ENCODE results near the gene PDK2.
A peak's percentile ranks its signal among the peaks of the same experiment; 100 is the strongest.

PDK2 gene

DNA sequence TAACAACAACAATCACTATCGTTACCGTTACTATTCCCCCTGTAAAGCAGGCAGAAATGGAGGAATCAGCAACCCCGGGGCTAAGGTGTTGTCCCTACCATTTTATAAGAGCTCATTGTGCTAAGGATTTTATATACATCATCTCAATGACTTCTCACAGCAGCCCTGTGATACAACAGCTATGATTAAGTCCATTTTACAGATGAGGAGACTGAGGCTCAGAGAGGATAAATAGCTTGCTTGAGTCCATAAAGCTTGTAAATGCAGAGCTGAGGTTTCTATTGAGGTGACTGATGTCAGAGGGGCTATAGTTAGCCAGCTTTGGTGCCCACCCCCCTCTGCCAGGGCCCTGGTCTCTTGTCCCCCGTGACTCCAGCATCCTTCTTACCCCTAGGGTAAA, 16.7 kb upstream of the PDK2 start:
- DNase-seq (ENCODE audit: low spot score) = no peak

DNA sequence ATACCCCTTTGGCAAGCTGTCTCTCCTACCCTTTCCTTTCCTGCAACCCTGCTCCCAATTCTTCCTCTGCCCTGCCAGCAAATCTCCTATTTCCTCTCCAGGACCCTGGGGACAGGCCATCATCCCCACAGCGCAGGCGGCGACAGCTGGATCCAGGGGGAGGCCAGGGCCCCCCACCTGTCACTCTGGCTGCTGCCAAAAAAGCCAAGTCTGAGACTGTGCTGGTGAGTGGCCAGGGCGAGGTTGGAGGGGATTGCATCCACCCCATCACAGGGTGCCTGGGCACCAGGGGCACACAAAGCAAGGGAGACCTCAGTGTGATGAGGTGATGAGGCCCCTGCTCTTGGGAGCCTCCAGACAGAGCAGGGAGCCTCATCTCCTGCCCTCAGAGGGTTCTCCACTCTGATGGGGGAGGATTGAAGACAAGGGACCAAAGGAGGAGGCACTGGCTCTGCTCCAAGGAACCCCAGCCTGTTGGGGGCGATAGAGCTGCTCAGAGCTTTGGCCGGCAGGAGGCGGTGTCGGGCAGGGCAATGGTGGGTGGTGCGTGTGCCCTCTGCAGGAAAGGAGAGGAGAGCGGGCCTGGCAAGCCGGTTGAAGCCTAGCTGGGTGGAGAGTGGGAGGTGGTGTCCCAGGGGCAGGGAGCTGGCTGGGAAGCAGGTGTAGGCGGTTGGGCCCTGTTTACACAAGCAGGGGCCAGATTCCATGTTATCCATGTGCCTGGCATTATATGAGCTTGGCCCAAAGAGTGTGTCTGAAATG, 15.6 kb upstream of the PDK2 start:
- no peak for DNase-seq (ENCODE audit: low spot score)

DNA sequence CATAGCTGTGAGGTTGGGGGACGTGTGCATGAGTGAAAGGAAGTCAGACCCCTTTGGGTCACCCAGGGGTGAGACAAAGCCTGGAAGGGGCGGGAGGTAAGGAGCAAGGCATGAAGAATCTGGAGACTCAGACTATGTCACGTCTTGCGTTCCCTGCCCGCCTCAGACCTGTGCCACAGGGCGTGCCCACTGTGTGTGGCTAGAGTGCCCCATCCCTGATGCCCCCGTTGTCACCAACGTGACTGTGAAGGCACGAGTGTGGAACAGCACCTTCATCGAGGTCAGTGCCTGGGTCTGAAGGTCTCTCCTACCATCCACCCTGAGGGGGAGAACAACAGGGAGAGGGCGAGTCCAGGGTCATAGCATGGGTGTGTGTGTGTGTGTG, 15.1 kb upstream of the PDK2 start:
- DNase-seq (ENCODE audit: low spot score) = no peak

- DNase-seq (ENCODE audit: low spot score) = no peak
Measured at GRCh38 chr17:50080827-50081226, 14.3 kb upstream of the PDK2 start.

DNA sequence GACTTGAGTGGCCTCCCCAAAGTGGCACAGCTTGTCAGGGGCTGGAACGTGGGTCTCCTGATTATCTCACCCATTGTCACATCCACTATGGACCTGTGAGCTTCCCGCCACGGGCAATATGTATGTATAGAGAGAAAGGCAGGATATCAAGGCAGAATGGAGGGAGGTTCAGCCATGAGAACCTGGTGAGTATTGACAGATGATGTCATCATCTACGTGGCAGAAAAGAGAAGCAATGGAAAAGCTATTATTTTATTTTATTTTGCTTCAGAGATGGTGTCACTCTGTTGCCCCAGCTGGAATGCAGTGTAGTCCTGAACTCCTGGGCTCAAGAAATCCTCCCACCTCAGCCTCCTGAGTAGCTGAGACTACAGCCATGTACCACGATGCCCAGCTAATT, 13.4 kb upstream of the PDK2 start:
- DNase-seq (ENCODE audit: low spot score) = no peak

GRCh38 chr17:50087246-50087911, 7.8 kb upstream of the PDK2 start:
- peak; percentile 83 for DNase-seq (ENCODE audit: low spot score)

- DNase-seq (ENCODE audit: low spot score) = no peak
Measured at GRCh38 chr17:50087912-50088405, 7.2 kb upstream of the PDK2 start.

GRCh38 chr17:50088952-50089825, 6.0 kb upstream of the PDK2 start:
- DNase-seq (ENCODE audit: low spot score) = no peak

DNA sequence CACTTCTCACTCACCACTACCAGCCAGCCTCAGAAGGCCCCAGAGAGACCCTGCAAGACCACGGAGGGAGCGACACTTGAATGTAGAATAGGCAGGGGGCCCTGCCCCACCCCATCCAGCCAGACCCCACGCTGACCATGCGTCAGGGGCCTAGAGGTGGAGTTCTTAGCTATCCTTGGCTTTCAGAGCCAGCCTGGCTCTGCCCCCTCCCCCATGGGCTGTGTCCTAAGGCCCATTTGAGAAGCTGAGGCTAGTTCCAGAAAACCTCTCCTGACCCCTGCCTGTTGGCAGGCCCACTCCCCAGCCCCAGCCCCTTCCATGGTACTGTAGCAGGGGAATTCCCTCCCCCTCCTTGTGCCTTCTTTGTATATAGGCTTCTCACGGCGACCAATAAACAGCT, 5.1 kb upstream of the PDK2 start:
- no peak for DNase-seq (ENCODE audit: low spot score)

DNA sequence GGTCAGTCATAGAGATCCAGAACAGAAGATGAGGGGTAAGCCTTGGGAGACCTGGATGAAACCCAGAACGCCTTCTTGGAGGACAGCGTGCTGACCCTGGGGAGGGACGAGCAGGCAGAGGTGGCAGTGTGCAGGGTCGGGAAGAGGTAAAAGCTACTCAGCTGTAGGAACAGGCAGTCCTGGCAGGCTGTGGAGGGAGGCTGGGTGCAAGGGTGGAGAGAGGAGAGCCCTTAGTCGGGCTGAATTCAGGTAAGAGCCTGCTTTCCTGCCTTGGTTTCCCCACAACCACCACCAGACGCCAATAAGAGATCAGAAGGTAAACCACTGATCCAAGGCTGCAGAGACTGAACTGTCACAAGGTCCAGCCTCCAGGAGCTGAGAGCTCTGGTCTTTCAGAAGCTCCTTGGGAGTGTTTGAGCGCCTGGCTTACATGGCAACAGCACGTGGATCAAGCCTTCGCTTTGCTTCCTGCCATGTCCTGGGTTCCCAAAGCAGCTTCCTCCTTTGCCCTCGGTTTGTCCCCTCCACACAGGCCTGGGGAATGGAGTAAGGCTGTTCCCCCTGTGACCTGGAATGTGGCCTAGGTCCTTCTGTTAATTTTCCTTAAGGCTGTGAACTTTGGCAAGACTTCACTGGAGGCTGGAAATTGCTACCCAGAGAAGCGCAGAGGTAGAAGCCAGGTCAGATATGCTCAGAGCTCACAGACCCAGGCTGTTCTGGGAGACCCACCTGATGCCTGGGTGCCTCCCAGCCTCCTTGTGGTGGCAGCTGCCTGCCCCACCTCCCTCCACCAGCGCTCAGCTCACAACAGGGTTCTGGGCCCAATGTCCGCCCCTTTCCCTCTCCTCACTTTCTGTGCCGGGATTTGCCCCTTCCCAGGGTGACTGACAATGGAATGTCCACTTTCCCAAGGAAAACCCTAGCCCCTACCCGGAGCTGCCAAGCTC, 3.9 kb upstream of the PDK2 start:
- DNase-seq (ENCODE audit: low spot score) = no peak

DNA sequence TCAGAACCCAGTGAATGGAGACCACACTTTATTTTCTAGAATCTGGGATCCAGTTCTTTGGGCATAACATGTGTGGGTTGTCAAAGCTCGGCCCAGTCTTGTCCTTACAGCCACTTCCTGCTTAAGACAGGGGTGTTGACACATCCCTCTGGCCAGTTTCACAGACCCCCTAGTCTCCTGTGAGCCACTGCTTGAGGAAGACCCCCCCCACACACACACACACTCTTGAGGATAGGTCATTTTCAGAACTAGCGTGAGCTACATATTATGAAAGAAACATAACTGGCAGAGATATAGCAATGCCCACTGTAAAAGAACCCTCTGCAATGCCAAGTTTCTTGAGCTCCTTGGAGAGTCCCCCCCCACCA, 3.2 kb upstream of the PDK2 start:
- no peak for DNase-seq (ENCODE audit: low spot score)

GRCh38 chr17:50093246-50093645, 1.9 kb upstream of the PDK2 start:
- no peak for DNase-seq (ENCODE audit: low spot score)

DNA sequence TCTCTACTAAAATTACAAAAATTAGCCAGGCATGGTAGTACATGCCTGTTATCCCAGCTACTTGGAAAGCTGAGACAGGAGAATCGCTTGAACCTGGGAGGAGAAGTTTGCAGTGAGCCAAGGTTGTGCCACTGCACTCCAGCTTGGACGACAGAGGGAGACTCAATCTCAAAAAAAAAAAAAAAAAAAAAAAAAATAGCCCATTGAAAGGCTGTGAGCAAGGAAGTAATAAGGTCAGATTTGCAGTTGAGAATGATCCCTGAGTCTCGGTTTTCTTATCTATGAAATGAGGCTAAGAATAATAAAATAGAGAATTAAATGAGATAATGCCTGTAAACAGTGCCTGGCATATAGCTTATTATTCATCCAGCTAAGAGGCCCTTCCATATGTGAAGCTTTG, 1.3 kb upstream of the PDK2 start:
- no peak for DNase-seq (ENCODE audit: low spot score)

GRCh38 chr17:50094243-50094752, 853 bp upstream of the PDK2 start:
- peak; percentile 84 for DNase-seq (ENCODE audit: low spot score)

GRCh38 chr17:50095626-50096037, 481 bp downstream of the PDK2 start:
- no peak for DNase-seq (ENCODE audit: low spot score)

DNA sequence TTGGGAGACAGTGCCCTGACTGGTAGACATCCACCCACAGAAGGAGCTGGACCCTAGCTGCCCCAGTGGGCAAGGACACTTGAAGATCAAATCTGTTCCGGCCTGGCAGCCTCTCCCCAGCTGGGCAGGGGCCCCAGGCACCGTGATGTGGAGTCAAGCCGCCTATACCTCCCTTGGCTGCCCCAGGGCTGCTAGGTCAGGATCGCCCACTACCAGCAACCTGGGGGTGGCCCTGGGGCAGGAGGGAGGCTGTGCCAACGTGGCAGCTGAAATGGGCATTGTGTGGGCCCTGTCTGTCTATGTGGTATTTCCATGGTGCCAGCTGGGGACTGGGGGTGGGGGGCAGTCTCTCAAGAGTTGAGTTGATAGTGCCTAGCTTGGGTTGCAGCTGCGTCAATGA, 941 bp downstream of the PDK2 start:
- DNase-seq (ENCODE audit: low spot score) = no peak

- DNase-seq (ENCODE audit: low spot score) = no peak
Measured at GRCh38 chr17:50096758-50097157, 1.6 kb downstream of the PDK2 start.

- DNase-seq (ENCODE audit: low spot score) = no peak
Measured at GRCh38 chr17:50097455-50097854, 2.3 kb downstream of the PDK2 start.

- no peak for DNase-seq (ENCODE audit: low spot score)
Measured at GRCh38 chr17:50097926-50098325, 2.8 kb downstream of the PDK2 start.

GRCh38 chr17:50098583-50098982, 3.4 kb downstream of the PDK2 start:
- no peak for DNase-seq (ENCODE audit: low spot score)

DNA sequence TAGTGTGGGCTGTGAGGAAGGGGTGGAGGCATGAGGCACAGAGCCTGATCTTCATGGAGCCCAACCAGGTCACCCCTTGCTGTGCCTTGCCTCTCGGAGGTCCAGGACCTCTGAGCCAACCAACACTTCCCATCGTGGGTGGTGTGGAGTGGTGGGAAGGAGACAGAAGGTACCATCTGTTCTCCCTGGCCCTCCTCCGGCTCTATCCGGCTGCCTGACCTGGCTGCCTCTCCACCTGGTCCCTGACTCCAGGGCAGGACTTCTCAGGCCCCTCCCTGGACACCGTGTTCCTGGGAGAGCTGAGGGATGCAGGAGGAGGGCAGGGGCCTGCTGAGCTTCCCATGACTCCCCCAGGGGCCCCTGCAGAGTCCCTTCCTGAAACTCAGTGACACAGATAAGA, 3.9 kb downstream of the PDK2 start:
- DNase-seq (ENCODE audit: low spot score) = no peak

Measured in GM03348 (cell line).